IMR-90 (cell line): ENCODE data around the gene KCNE4. TPM values are rescaled to one million over a fixed set of nuclear protein-coding genes. Genes with fewer than 3 reads are reported as not detected.

Experiments
- ATAC-seq: fragments of 200-7000 bp; cut with Tn5 transposase; 2 replicates; pipeline ENCODE4 v1.9.1; 2020; ENCODE audit warnings: low read depth, mild to moderate bottlenecking, moderate library complexity
- BruUV-seq: library from RNA; stranded (reverse); fragments of 400-500 nt; replicated peaks from 2 replicates; lab custom pipeline; 2021; lab: Mats Ljungman, UMichigan
- CTCF ChIA-PET: fragments of 300-600 bp; formaldehyde crosslinking; extraction: SDS; loops from one replicate; lab custom pipeline; 2021; ENCODE audit warnings: antibody characterized with exemption; lab: Yijun Ruan, JAX
- POLR2A ChIA-PET: fragments of 300-600 bp; sonication (Branson Sonifier 250); formaldehyde crosslinking; loops from one replicate; lab custom pipeline; 2022; ENCODE audit warnings: antibody characterized with exemption; ENCODE audit not compliant: unreplicated experiment; lab: Charles Lee
- DNase-seq: peaks from one replicate; pipeline ENCODE4 v3.0.0; 2013
- H2AFZ ChIP-seq: replicated peaks from 2 replicates; pipeline ENCODE3; 2013; ENCODE audit warnings: low read length, mild to moderate bottlenecking; ENCODE audit not compliant: poor library complexity
- H2AK5ac ChIP-seq: 2 replicates; pipeline ENCODE4 v1.6.1; 2013; ENCODE audit warnings: low read depth, low read length, inconsistent platforms
- H2AK9ac ChIP-seq: replicated peaks from 2 replicates; pipeline ENCODE3; 2013; ENCODE audit warnings: mild to moderate bottlenecking, low read depth, low read length, moderate library complexity; ENCODE audit not compliant: poor library complexity
- H2BK120ac ChIP-seq: 2 replicates; pipeline ENCODE4 v1.6.1; 2013; ENCODE audit warnings: low read depth, low read length, inconsistent platforms
- H2BK15ac ChIP-seq: 3 replicates; pipeline ENCODE4 v1.6.1; 2013; ENCODE audit warnings: low read depth, low read length, inconsistent platforms
- H2BK20ac ChIP-seq: 2 replicates; pipeline ENCODE4 v1.6.1; 2013; ENCODE audit warnings: low read depth, mild to moderate bottlenecking, inconsistent platforms, low read length, moderate library complexity
- H2BK5ac ChIP-seq: 2 replicates; pipeline ENCODE4 v1.6.1; 2013; ENCODE audit warnings: mild to moderate bottlenecking, low read depth, low read length, inconsistent platforms; ENCODE audit not compliant: poor library complexity, severe bottlenecking
- H3K14ac ChIP-seq: replicated peaks from 2 replicates; pipeline ENCODE4 v1.6.1; 2013; ENCODE audit warnings: low read depth, low read length, inconsistent platforms
- H3K18ac ChIP-seq: 2 replicates; pipeline ENCODE4 v1.6.1; 2013; ENCODE audit warnings: low read depth, low read length, control low read depth
- H3K23ac ChIP-seq: 2 replicates; pipeline ENCODE4 v1.6.1; 2013; ENCODE audit warnings: low read depth, low read length, inconsistent platforms
- H3K27ac ChIP-seq: 2 replicates; pipeline ENCODE4 v1.5.1; 2013; ENCODE audit warnings: mild to moderate bottlenecking, control low read depth, low read length; ENCODE audit not compliant: insufficient read depth
- H3K27me3 ChIP-seq: 2 replicates; pipeline ENCODE4 v1.6.1; 2013; ENCODE audit warnings: low read length; ENCODE audit not compliant: control insufficient read depth, insufficient read depth
- H3K36me3 ChIP-seq: 2 replicates; pipeline ENCODE4 v1.6.1; 2013; ENCODE audit warnings: low read length, mixed read lengths; ENCODE audit not compliant: control insufficient read depth, insufficient read depth
- H3K4ac ChIP-seq: 2 replicates; pipeline ENCODE4 v1.6.1; 2013; ENCODE audit warnings: low read depth, low read length, inconsistent platforms
- H3K4me1 ChIP-seq: 2 replicates; pipeline ENCODE4 v1.6.1; 2013; ENCODE audit warnings: low read length, mixed read lengths; ENCODE audit not compliant: control insufficient read depth, insufficient read depth
- H3K4me2 ChIP-seq: 2 replicates; pipeline ENCODE4 v1.6.1; 2013; ENCODE audit warnings: low read depth, mild to moderate bottlenecking, control low read depth, low read length, moderate library complexity
- H3K4me3 ChIP-seq: 2 replicates; pipeline ENCODE4 v1.5.1; 2013; ENCODE audit warnings: low read depth, mild to moderate bottlenecking, control low read depth, low read length, moderate library complexity; ENCODE audit not compliant: insufficient read depth
- H3K56ac ChIP-seq: 2 replicates; pipeline ENCODE4 v1.6.1; 2013; ENCODE audit warnings: low read length, inconsistent platforms; ENCODE audit not compliant: insufficient read depth; ENCODE audit errors: extremely low read depth
- H3K79me1 ChIP-seq, 2 experiments: 2 replicates each; pipeline ENCODE4 v1.6.1; 2013; ENCODE audit warnings: low read length in 2 of 2, inconsistent platforms in 1 of 2, low read depth in 1 of 2
- H3K9ac ChIP-seq: 2 replicates; pipeline ENCODE4 v1.6.1; 2013; ENCODE audit warnings: low read depth, low read length, control low read depth
- H3K9me1 ChIP-seq: 2 replicates; pipeline ENCODE4 v1.6.1; 2013; ENCODE audit warnings: low read length, inconsistent platforms; ENCODE audit not compliant: insufficient read depth
- H3K9me3 ChIP-seq: 2 replicates; pipeline ENCODE4 v1.6.1; 2013; ENCODE audit warnings: low read length; ENCODE audit not compliant: control insufficient read depth, insufficient read depth
- H4K20me1 ChIP-seq: 2 replicates; pipeline ENCODE4 v1.6.1; 2013; ENCODE audit warnings: low read length, inconsistent platforms; ENCODE audit not compliant: insufficient read depth
- H4K5ac ChIP-seq: 2 replicates; pipeline ENCODE4 v1.6.1; 2013; ENCODE audit warnings: mild to moderate bottlenecking, low read depth, low read length, control low read depth
- H4K8ac ChIP-seq, 2 experiments: 2 replicates each; pipeline ENCODE4 v1.6.1; 2013; ENCODE audit warnings: low read depth in 2 of 2, low read length in 2 of 2, control low read depth in 1 of 2, inconsistent platforms in 1 of 2
- H4K91ac ChIP-seq: 2 replicates; pipeline ENCODE4 v1.6.1; 2013; ENCODE audit warnings: low read depth, low read length, inconsistent platforms; ENCODE audit not compliant: insufficient read depth
- CEBPB ChIP-seq: IDR thresholded peaks from 2 replicates; pipeline ENCODE4 v1.6.1; 2012; ENCODE audit warnings: low read depth, low read length, improper control_type of control experiment
- NFE2L2 ChIP-seq: fragments of 150-350 bp; IDR thresholded peaks from 2 replicates; pipeline ENCODE4 v1.6.1; 2016; ENCODE audit warnings: low read depth, mild to moderate bottlenecking, low read length
- WGBS, 2 experiments: methylation state at CpG; one replicate each; pipeline versions ENCODE4 v1.1.5 to v1.1.7; 2013; ENCODE audit warnings: missing lambda C conversion rate in 2 of 2; ENCODE audit not compliant: insufficient read length in 1 of 2; ENCODE audit errors: extremely low coverage in 2 of 2; 5-methylcytosine and 5-hydroxymethylcytosine counted together
- dilution Hi-C: fragments of 300-500 bp; cut with HindIII; formaldehyde crosslinking; loops from one replicate; pipeline ENCODE4 v1.14.3; 2018; ENCODE audit warnings: low sequenced_read_pairs; ENCODE audit not compliant: unreplicated experiment
- in situ Hi-C: fragments of 300-500 bp; cut with MboI; formaldehyde crosslinking; loops from 3 replicates; pipeline ENCODE4 v1.14.3; 2019; ENCODE audit warnings: low sequenced_read_pairs, inconsistent platforms, mixed read lengths
- intact Hi-C: fragments of 100-400 bp; cut with micrococcal nuclease; formaldehyde crosslinking; loops from 2 replicates; pipeline ENCODE4 v1.10.0; 2022
- polyA plus RNA-seq, 3 experiments: library from polyadenylated mRNA; depleted of rRNA; stranded (reverse); fragments of >200 nt; gene quantifications; 2 replicates each; pipeline ENCODE4 v1.2.3, GENCODE V29; 2012; ENCODE audit warnings: low replicate concordance in 1 of 3
- total RNA-seq: library from RNA; depleted of rRNA; stranded (reverse); fragments of >200 nt; gene quantifications from 2 replicates; pipeline ENCODE4 v1.2.3, GENCODE V29; 2012

The KCNE4 gene
- total and polyA plus RNA-seq, 2 of the 4 experiments (the other 2 are of a cell fraction) = 6.6 to 6.8 TPM

DNA sequence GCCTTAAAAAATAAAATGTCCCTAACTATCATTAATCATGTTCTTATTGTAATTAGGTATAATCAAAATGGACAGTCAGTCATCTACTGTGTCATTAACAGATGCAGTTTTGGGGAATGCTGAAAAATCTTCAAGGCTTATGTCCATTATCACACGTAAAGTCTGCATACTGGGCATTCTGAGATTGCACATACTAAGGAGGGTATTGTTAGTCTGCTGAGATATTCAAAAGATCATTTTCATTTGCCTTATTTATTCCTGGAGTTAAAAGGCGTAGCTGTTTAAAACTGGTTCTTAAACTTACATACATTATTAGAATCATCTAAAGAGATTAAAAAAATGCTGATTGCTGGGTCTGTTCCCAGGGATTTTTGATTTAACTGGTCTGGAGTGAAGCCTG is 27.4 kb downstream of the KCNE4 start:
- Histone ChIP-seq H3K27ac (no peak overlapping the region), H4K5ac (no peak overlapping the region), H3K27me3 (no peaks in the 10 kb centered on the region), H3K23ac (no peak overlapping the region), H3K4ac (no peak overlapping the region), H2BK120ac (no peak overlapping the region), H3K18ac (no peak overlapping the region), H3K4me3 (no peak overlapping the region), H4K91ac (no peak overlapping the region), H3K9ac (no peak overlapping the region), H4K8ac (no peak overlapping the region), H3K4me1 (no peaks in the 10 kb centered on the region), H2BK5ac (no peak overlapping the region), H2AK9ac (no peak overlapping the region), H3K79me1 (no peaks in the 10 kb centered on the region), H3K36me3 (no peaks in the 10 kb centered on the region), H2BK15ac (no peak overlapping the region), H2BK20ac (no peak overlapping the region), H3K9me3 (no peaks in the 10 kb centered on the region), H3K4me2 (no peak overlapping the region), H3K56ac (no peak overlapping the region), H2AFZ (no peak overlapping the region), H4K20me1 (no peaks in the 10 kb centered on the region), H3K14ac (no peak overlapping the region), H3K9me1 (peaks cover 4% of the 10 kb centered on the region; the same call in 1 of the 2 replicates), H2AK5ac (no peak overlapping the region)
- in situ Hi-C loops = no loop called here
- WGBS, 2 experiments = no CpG with 5 or more reads among the region's 2 CpGs
- dilution Hi-C loops = no loop called here
- DNase-seq (no peak), ATAC-seq (no peak)
- ChIA-PET CTCF (no interaction called here), POLR2A (no interaction called here)
- BruUV-seq = no TSS peak
- TF ChIP-seq CEBPB (no peak), NFE2L2 (no peak)
- intact Hi-C loops = no loop called here
